ENCODE data around the gene PMEL.

The PMEL gene

GRCh38 chr12:55908726-55909512 is 56.9 kb downstream of the PMEL start:
- no peak for DNase-seq (ENCODE audit: low spot score)
- Histone ChIP-seq H2BK12ac (ENCODE audit: low read length) (no peak overlapping the region), H2BK120ac (ENCODE audit: low read depth, low read length) (no peak overlapping the region), H3K4me2 (ENCODE audit: insufficient read depth, low read length, poor library complexity, severe bottlenecking) (no peak overlapping the region), H3K4ac (ENCODE audit: low read length) (no peak overlapping the region), H3K4me1 (ENCODE audit: control insufficient read depth in 2 of 2, insufficient read depth in 1 of 2, low read depth in 1 of 2, low read length in 2 of 2) (peaks cover 2 to 5% of the 10 kb centered on the region in 2 donors), H2AFZ (ENCODE audit: low read length) (no peak overlapping the region), H3K9me3 (replicated peaks in 1 of 2; ENCODE audit: control insufficient read depth in 2 of 2, insufficient read depth in 1 of 2, low read depth in 1 of 2, low read length in 2 of 2) (no peaks in the 10 kb centered on the region), H3K14ac (ENCODE audit: low read length) (no peak overlapping the region), H2BK5ac (ENCODE audit: low read length) (no peak overlapping the region), H2BK15ac (ENCODE audit: low read length) (no peak overlapping the region), H4K8ac (ENCODE audit: low read depth, low read length) (no peak overlapping the region), H3K79me1 (ENCODE audit: low read depth, low read length) (peaks cover 1% of the 10 kb centered on the region), H3K36me3 (replicated peaks in 1 of 2; ENCODE audit: control insufficient read depth in 2 of 2, insufficient read depth in 2 of 2, low read length in 2 of 2) (peaks cover 0 to 23% of the 10 kb centered on the region in 2 donors), H3K23ac (ENCODE audit: low read depth, low read length, poor library complexity) (no peak overlapping the region), H3K9ac (ENCODE audit: low read depth, low read length, poor library complexity) (no peak overlapping the region), H3K27me3 (ENCODE audit: control insufficient read depth in 3 of 3, insufficient read depth in 3 of 3, low read depth in 1 of 3, low read length in 3 of 3) (no peaks in the 10 kb centered on the region), H4K91ac (ENCODE audit: low read depth, low read length, poor library complexity) (no peak overlapping the region), H3K18ac (ENCODE audit: low read length) (no peak overlapping the region), H3K27ac (replicated peaks; ENCODE audit: low read length) (peak overlapping the region; percentile 39), H2AK5ac (ENCODE audit: low read depth, low read length) (no peak overlapping the region), H3K4me3 (ENCODE audit: low read length in 2 of 2) (no peak overlapping the region)
- WGBS, 2 donors (ENCODE audit: extremely low coverage in 2 of 2, insufficient read length in 2 of 2, insufficient replicate concordance in 1 of 2): no CpG with 5 or more reads among the region's 8 CpGs

GRCh38 chr12:55906056-55906455 is 59.8 kb downstream of the PMEL start:
- no peak overlapping the region for H2AK5ac ChIP-seq (ENCODE audit: low read depth, low read length)
- H3K23ac ChIP-seq (ENCODE audit: low read depth, low read length, poor library complexity): no peak overlapping the region
- no peak overlapping the region for H3K14ac ChIP-seq (ENCODE audit: low read length)
- no peaks in the 10 kb centered on the region for H3K9me3 ChIP-seq (replicated peaks in 1 of 2; ENCODE audit: control insufficient read depth in 2 of 2, insufficient read depth in 1 of 2, low read depth in 1 of 2, low read length in 2 of 2)
- peaks cover 1% of the 10 kb centered on the region for H3K79me1 ChIP-seq (ENCODE audit: low read depth, low read length)
- H2BK15ac ChIP-seq (ENCODE audit: low read length): no peak overlapping the region
- no peak overlapping the region for H4K91ac ChIP-seq (ENCODE audit: low read depth, low read length, poor library complexity)
- DNase-seq (ENCODE audit: low spot score): no peak
- no CpG with 5 or more reads among the region's 1 CpG for WGBS, 2 donors (ENCODE audit: extremely low coverage in 2 of 2, insufficient read length in 2 of 2, insufficient replicate concordance in 1 of 2)
- no peak overlapping the region for H2BK5ac ChIP-seq (ENCODE audit: low read length)
- H3K4ac ChIP-seq (ENCODE audit: low read length): no peak overlapping the region
- no peaks in the 10 kb centered on the region for H3K27me3 ChIP-seq (ENCODE audit: control insufficient read depth in 3 of 3, insufficient read depth in 3 of 3, low read depth in 1 of 3, low read length in 3 of 3)
- no peak overlapping the region for H3K4me3 ChIP-seq (ENCODE audit: low read length in 2 of 2)
- no peak overlapping the region for H2BK120ac ChIP-seq (ENCODE audit: low read depth, low read length)
- no peak overlapping the region for H3K9ac ChIP-seq (ENCODE audit: low read depth, low read length, poor library complexity)
- H3K4me2 ChIP-seq (ENCODE audit: insufficient read depth, low read length, poor library complexity, severe bottlenecking): no peak overlapping the region
- H3K27ac ChIP-seq (replicated peaks; ENCODE audit: low read length): no peak overlapping the region
- no peak overlapping the region for H4K8ac ChIP-seq (ENCODE audit: low read depth, low read length)
- H3K4me1 ChIP-seq (ENCODE audit: control insufficient read depth in 2 of 2, insufficient read depth in 1 of 2, low read depth in 1 of 2, low read length in 2 of 2): peaks cover 2 to 5% of the 10 kb centered on the region in 2 donors
- H2AFZ ChIP-seq (ENCODE audit: low read length): no peak overlapping the region
- no peak overlapping the region for H2BK12ac ChIP-seq (ENCODE audit: low read length)
- H3K18ac ChIP-seq (ENCODE audit: low read length): no peak overlapping the region
- H3K36me3 ChIP-seq (replicated peaks in 1 of 2; ENCODE audit: control insufficient read depth in 2 of 2, insufficient read depth in 2 of 2, low read length in 2 of 2): peaks cover 15 to 35% of the 10 kb centered on the region in 2 donors
